Stimulated activated CD4-positive, alpha-beta T cell treated with anti-CD3 and anti-CD28 coated beads, TNF-alpha, amount 100 ng/mL, for 24 hours (primary cell): Measurements from ENCODE around the gene PRKG1.
"Not testable (repeated sequence)": the region's sequence is repeated elsewhere in the genome, so short reads cannot be mapped to it uniquely, and the experiment has no call there.

Experiments used
- DNase-seq, 3 experiments: peaks; one replicate each; pipeline ENCODE4 v3.0.0-alpha.2; 2020; ENCODE audit warnings: low read depth in 3 of 3

PRKG1 gene

GRCh38 chr10:51269821-51270220 lies 195.5 kb downstream of the PRKG1 start:
- DNase-seq: no peak

- no peak for DNase-seq
These were observed 196.7 kb downstream of the PRKG1 start for GRCh38 chr10:51270936-51271530.

- DNase-seq: not testable (repeated sequence)
These were observed 197.8 kb downstream of the PRKG1 start for GRCh38 chr10:51272099-51272498.

- no peak for DNase-seq
These were observed 198.3 kb downstream of the PRKG1 start for GRCh38 chr10:51272555-51272954.

- DNase-seq: no peak
These were observed 199.3 kb downstream of the PRKG1 start for GRCh38 chr10:51273574-51273973.

- DNase-seq: not testable (repeated sequence)
These were observed 201.8 kb downstream of the PRKG1 start for GRCh38 chr10:51276097-51276496.

- not testable (repeated sequence) for DNase-seq
These were observed 207.1 kb downstream of the PRKG1 start for GRCh38 chr10:51281387-51281786.

- no peak for DNase-seq
These were observed 211.3 kb downstream of the PRKG1 start for GRCh38 chr10:51285601-51286000.

GRCh38 chr10:51288511-51288910 lies 214.2 kb downstream of the PRKG1 start:
- DNase-seq: no peak

- no peak for DNase-seq
These were observed 215.2 kb downstream of the PRKG1 start for GRCh38 chr10:51289519-51289918.

- no peak for DNase-seq
These were observed 217.7 kb downstream of the PRKG1 start for GRCh38 chr10:51291961-51292360.

GRCh38 chr10:51297438-51297837 lies 223.2 kb downstream of the PRKG1 start:
- DNase-seq: no peak

GRCh38 chr10:51300617-51301304 lies 226.5 kb downstream of the PRKG1 start:
- no peak for DNase-seq

GRCh38 chr10:51301644-51302043 lies 227.4 kb downstream of the PRKG1 start:
- no peak for DNase-seq

GRCh38 chr10:51302316-51302715 lies 228.0 kb downstream of the PRKG1 start:
- no peak for DNase-seq

GRCh38 chr10:51308116-51308515 lies 233.8 kb downstream of the PRKG1 start:
- no peak for DNase-seq

GRCh38 chr10:51311228-51311627 lies 236.9 kb downstream of the PRKG1 start:
- no peak for DNase-seq

- no peak for DNase-seq
These were observed 238.5 kb downstream of the PRKG1 start for GRCh38 chr10:51312817-51313216.

GRCh38 chr10:51313251-51313650 lies 239.0 kb downstream of the PRKG1 start:
- DNase-seq: no peak

GRCh38 chr10:51313773-51314478 lies 239.6 kb downstream of the PRKG1 start:
- DNase-seq: no peak

- no peak for DNase-seq
These were observed 240.2 kb downstream of the PRKG1 start for GRCh38 chr10:51314481-51314880.

- DNase-seq: no peak
These were observed 244.3 kb downstream of the PRKG1 start for GRCh38 chr10:51318399-51319172.

GRCh38 chr10:51319173-51319435 lies 244.8 kb downstream of the PRKG1 start:
- no peak for DNase-seq
